HG02938 (cell line): ENCODE results near the gene APOL4.
"Not testable (repeated sequence)": the region's sequence is repeated elsewhere in the genome, so short reads cannot be mapped to it uniquely, and the experiment has no call there.

ENCODE experiments used
- ATAC-seq: cut with Tn5 transposase; IDR thresholded peaks from one replicate; pipeline ENCODE4 v1.9.1; 2021; ENCODE audit warnings: mild to moderate bottlenecking, moderate library complexity; ENCODE audit not compliant: unreplicated experiment

Gene APOL4, protein sequence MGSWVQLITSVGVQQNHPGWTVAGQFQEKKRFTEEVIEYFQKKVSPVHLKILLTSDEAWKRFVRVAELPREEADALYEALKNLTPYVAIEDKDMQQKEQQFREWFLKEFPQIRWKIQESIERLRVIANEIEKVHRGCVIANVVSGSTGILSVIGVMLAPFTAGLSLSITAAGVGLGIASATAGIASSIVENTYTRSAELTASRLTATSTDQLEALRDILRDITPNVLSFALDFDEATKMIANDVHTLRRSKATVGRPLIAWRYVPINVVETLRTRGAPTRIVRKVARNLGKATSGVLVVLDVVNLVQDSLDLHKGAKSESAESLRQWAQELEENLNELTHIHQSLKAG

DNA sequence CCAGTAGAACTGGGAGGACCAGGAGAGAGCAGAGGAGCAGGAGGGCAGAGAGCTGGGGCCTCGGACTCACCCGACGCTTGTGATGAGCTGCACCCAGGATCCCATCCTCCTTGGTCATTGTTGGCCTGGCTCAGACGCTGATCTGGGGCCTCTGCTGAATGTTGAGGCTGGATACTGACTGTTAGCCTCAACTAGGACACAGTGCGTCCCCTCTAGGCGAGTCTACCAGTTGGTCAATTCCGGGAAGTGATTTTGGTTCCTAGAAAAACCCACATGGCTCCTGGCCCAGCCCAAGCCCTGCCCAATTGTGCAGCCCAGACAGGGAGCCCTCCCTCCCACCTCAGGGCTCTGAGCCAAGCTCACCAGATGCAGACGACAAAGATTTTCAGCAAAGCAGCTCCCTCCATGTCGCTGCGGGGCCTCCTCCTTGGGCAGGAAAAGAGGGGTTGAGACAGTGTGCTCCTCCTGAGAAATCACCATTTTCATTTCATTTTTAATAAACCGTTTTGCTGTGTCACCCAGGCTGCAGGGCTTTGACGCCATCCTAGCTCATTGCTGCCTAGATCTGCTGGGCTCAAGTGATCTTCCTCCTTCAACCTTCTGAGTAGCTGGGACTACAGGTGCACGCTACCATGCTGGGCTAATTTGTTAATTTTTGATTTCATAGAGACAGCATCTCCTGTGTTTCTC is at the start of gene APOL4:
Gene APOL4 (minus strand): TSS at position 180 of the 690 bp plus-strand sequence. CDS start 75 bp downstream, at position 105.
- ATAC-seq = no peak

- ATAC-seq = not testable (repeated sequence)
These were observed 48.8 kb upstream of the APOL4 start for GRCh38 chr22:36250292-36250960.

GRCh38 chr22:36249160-36249559 is 47.6 kb upstream of the APOL4 start:
- ATAC-seq = no peak

GRCh38 chr22:36247955-36248354 is 46.3 kb upstream of the APOL4 start:
- ATAC-seq = no peak

- ATAC-seq = no peak
These were observed 45.1 kb upstream of the APOL4 start for GRCh38 chr22:36246718-36247117.

GRCh38 chr22:36245805-36246356 is 44.3 kb upstream of the APOL4 start:
- ATAC-seq = no peak

- no peak for ATAC-seq
These were observed 43.1 kb upstream of the APOL4 start for GRCh38 chr22:36244522-36245391.

DNA sequence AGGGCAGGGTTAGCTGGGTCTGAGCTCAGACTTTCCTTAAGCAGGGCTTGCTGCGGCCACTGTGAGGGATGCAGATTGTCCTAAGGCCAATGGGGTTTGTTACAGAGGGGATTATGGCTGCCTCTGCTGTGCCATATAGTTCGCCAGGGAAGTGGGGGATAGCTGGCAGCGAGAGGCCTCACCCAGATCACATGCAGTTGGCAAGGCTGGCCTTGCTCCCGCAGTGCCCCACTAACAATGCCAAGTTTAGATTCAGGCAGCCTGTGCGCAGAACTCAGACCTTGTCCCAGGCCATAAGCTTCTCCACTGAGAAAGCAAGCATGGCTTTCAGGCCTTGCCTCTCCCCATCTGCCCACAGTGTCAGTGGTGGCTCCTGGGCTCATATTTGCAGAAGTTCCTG is 42.4 kb upstream of the APOL4 start:
- ATAC-seq = no peak

GRCh38 chr22:36239401-36240171 is 38.0 kb upstream of the APOL4 start, which contains the start of gene APOL2:
Gene APOL2 (minus strand): TSS chr22:36239527. CDS start chr22:36233162, 6,365 bp downstream.
- peak; percentile 80 for ATAC-seq

DNA sequence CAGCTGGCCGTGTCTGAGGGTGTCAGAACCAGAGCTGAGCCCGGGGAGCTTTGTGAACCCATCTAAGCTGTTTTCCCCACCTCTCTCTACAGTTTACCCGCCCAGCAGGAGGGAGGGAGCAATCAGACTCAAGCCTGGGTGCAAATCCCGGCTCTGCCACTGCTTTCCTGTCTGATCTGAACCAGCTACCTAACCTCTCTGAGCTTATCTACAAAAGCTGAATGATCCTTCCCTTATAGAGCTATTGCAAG is 37.5 kb upstream of the APOL4 start:
- no peak for ATAC-seq

DNA sequence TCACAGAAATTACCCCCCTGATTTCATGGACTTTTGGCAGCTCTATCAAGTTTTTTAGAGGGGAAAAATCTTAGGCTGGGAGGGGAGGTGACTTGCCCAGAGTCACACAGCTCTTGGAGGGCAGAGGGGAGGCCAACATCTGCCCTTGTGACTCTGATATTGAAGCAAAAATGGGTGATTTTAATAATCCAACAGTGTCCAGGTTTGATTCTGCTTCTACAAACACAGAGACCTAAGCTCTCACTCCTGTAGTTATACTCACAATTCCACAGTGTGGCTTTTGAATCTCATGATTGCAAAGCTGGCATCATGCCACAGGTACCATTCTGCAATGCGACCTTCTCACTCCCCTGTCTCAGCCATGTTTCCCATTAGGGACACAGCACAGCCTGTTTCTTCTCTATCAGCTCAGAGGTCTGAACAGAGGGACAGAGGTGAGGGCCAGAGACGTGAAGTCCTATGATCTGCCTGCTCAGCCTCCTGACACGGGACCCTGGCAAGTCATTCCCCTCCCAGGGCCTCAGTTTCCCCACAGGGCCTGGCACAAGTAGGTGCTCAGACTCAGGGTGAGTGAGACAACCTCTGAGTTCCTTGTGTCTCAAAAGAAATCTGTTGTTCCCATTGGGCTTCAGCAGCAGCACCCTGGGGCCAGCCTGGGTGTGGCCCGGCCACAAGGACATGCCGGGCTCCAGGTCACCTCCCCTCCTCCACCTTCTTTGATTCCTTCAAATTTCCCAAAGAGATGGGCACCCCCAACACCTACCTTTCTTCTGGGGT is 37.0 kb upstream of the APOL4 start:
- ATAC-seq = no peak

GRCh38 chr22:36237462-36238372 is 36.1 kb upstream of the APOL4 start:
- no peak for ATAC-seq

DNA sequence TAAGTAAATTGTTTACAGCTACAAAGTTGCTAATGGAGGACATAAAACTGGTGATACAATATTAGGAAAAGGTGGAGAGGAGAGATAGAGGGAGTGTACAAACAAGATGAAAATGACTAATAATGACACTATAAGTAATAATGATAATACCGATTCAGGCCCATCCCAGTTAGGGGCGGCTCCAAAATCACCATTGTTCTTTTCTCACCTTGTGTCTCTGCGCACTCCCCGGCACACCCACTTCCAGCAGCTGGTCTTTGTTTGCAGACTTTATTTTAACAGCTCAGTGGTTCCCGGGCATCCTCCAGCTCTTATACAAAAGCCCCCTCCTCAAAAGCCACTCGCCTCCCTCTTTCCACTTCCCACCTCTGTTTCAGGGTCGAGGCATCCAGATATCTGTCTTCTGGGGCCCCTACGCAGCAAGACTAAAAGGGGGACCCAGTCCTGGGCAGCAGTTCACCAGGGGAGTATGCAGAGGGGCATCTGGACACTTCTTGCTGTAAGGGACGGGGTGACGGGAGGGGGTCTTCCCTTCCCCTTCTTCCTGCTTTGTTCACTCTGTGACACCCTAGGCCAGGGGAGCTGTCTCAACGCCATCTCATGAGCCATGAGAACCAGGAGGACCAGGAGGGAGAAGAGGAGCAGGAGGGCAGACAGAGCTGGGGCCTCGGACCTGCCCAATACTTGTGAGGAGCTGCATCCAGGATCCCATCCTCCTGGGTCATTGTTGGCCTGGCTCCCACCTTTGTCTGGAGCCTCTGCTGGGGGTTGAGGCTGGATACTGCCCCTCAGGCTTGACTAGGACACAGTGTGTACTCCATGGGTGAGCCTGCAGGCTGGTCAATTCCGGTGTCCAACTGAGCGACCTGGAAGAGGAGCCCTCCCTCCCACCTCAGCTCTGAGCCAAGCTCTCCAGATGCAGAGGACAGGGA is 35.0 kb upstream of the APOL4 start:
- no peak for ATAC-seq

- ATAC-seq = no peak
These were observed 34.0 kb upstream of the APOL4 start for GRCh38 chr22:36235585-36235984.

GRCh38 chr22:36234919-36235318 is 33.3 kb upstream of the APOL4 start:
- no peak for ATAC-seq

- no peak for ATAC-seq
These were observed 32.6 kb upstream of the APOL4 start for GRCh38 chr22:36234213-36234612.

GRCh38 chr22:36233796-36234195 is 32.2 kb upstream of the APOL4 start:
- ATAC-seq = no peak
